NCI-H82 (cell line): ENCODE measurements around the gene RGS11.

Experiments used
- DNase-seq: peaks from one replicate; lab custom pipeline; 2025; lab: John Stamatoyannopoulos, UW

The RGS11 gene

GRCh38 chr16:275786-276232 is at the start of gene RGS11:
TSS of gene RGS11 (minus strand) at chr16:275944. CDS start at chr16:275911, 33 bp downstream.
- DNase-seq, result no peak

GRCh38 chr16:324451-325334 is 48.9 kb upstream of the RGS11 start:
- no peak for DNase-seq

- no peak for DNase-seq
These were observed 48.4 kb upstream of the RGS11 start for GRCh38 chr16:324201-324450.

DNA sequence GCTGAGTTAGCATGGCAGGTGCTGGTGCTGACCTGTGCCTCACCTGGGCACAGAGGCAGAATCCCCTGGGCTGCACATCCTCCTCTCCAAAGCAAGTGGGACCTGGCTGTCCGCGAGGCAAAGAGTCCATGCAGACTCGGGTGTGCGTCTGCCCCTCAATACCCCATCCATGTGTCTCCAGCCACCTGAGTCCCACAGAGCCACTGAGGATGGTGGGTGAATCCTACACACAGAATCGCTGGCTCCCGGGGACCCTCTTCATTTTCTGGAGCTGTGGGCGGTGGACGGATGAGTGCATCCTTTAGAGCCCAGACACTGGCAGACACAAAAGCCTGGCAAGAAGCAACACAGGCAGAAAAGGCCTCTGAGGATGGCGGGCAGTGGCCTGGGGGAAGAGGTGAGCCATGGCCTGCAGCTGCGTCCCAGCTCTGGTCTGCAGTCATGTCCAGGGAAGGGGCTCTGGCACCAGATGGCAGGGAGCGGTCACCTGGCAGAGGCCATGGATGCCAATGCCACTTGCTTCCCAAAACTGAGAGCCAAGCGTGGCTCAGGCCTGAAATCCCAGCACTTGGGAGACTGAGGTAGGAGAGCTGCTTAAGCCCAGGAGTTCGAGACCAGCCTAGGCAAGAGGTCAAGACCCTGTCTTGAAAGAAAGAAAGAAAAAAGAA is 46.9 kb upstream of the RGS11 start:
- DNase-seq, result no peak

DNA sequence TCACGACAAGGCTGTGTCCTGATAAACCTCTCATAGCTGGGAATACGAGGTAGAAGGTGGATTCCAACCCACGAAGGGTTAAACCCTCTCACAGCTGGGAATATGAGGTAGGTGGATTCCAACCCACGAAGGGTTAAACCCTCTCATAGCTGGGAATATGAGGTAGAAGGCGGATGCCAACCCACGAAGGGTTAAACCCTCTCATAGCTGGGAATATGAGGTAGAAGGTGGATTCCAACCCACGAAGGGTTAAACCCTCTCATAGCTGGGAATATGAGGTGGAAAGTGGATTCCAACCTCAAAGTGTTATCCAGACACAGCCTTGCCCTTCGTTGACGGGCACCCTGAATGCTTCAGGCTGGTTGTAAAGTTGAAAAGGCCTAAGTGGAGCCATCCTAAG is 45.8 kb upstream of the RGS11 start:
- no peak for DNase-seq

GRCh38 chr16:320206-320605 is 44.5 kb upstream of the RGS11 start:
- DNase-seq, result no peak

GRCh38 chr16:318628-319027 is 42.9 kb upstream of the RGS11 start:
- DNase-seq, result no peak

DNA sequence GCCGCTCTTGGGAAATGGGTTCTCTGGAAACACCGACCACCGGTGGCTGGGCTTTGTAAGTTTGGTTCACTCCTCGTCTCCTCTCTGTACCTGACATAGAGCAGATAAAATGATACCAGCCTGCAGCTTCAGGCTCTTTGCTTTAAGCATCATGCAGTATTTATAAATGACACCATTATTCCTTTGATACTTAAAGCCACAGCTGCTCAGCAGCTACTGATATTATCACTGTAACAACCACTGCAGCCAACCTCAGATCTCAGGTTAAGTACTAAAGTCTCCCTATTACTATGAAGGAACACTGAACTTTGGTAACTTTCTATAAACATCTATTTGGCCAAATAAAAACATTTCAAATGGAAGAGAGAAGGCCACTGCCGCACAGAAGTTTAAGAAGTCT is 41.8 kb upstream of the RGS11 start:
- no peak for DNase-seq

- no peak for DNase-seq
These were observed 41.2 kb upstream of the RGS11 start for GRCh38 chr16:316741-317464.

DNA sequence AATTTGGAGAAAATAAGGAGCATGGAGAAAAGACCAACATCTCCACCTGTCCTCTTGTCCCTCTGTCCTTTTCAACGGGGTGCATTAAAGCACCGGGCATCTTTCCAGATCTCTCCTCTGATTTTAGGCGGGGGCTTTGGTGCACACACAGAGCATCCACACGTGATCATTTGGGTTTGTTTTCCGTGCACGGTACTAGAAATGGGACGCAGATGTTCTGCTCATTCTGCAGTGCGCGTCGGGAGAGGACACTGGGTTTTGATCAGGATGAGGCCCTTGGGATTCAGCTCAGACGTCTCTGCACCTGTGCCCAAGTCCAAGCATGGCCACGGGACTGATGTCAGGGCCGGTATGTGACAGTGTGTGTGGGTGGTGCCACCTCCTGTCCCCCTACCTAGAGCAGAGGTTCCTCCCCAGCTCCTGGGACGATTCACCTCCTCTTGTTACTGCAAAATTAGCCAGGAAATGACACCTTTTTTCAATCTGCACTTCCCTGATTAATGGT is 39.1 kb upstream of the RGS11 start:
- no peak for DNase-seq

DNA sequence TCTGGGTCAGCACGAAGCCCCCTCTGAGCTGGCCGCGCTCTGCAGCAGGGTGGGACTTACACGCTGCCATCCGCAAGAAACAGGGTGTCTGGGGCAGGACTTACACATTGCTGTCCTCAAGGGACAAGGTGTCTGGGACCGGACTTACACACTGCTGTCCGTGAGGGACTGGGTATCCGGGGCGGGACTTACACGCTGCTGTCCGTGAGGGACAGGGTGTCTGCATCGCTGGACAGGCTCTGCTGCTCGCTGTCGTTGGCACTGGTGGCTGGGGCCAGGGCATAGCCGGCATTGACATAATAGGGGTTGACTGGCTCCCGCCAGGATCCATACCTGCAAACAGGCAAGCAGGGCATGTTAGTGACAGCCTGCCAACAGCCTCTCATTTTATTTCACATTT is 38.6 kb upstream of the RGS11 start:
- no peak for DNase-seq

DNA sequence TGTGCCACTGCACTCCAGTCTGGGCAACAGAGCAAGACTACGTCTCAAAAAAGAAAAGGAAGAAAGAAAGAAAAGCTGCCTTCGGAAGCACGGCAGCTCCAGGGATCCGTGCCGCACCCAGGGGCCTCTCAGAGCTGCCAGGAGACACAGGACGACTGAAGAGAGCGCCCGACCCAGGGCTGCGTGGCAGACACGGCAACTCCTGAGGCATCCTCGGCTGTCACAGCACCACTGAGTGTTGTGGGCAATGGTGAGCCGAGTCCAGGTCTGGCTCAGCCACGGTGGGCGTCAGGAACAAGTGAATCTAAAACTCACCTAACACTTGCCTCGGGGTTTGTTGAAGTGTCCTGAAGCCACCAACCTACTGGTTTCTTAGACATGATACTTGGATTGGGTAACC is 36.0 kb upstream of the RGS11 start:
- DNase-seq, result no peak

- no peak for DNase-seq
These were observed 33.7 kb upstream of the RGS11 start for GRCh38 chr16:309476-309875.

DNA sequence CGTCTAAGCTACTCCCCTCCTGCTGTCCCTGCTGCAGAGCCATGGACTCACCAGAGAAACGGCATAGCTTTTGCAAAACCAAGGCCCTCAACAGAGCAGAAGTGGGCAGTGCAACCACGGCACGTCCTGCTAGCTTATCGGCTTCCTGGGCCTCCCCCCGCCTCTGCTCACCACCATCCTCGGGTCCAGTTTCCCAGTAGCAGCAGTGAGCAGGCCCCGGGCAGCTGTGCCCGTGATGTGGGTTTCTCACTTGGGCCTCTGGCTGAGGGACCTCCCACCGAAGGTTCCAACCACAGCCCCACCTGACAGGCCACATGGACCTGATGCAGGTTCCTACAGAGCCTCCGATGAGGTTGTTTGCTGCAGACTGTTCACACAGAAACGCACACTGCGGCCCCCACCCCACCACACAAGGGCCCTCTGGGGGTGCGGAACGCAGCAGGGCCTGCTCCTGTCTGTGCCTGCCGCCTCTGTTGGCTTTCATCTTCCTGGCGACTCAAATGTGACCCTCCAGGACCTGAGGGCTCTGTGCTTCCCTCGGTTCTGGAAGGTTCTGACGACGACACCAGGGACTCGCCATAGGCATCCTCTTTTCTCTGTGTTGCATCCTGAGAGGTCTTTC is 32.1 kb upstream of the RGS11 start:
- no peak for DNase-seq

DNA sequence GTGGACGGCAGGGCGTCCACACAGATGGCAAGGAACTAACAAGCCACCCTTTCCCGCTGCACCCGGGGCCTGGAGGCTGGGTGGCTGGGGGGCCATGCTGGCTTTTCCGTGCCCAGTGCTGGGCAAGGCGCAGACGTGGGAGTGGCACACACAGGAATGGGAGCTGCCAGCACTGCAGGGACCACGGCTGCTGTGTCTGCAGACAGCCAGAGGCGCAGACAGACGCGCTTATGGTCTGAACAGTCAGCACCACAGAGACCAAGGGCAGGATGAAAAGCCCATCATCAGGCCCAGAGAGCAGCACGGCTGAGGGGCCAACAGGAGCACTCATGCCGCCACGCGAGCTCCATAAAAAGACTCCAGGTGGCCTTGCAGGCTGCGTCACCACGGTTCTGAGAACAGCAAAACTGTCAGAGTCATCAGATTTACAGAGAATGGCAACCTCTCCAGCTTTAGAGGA is 31.2 kb upstream of the RGS11 start:
- no peak for DNase-seq

DNA sequence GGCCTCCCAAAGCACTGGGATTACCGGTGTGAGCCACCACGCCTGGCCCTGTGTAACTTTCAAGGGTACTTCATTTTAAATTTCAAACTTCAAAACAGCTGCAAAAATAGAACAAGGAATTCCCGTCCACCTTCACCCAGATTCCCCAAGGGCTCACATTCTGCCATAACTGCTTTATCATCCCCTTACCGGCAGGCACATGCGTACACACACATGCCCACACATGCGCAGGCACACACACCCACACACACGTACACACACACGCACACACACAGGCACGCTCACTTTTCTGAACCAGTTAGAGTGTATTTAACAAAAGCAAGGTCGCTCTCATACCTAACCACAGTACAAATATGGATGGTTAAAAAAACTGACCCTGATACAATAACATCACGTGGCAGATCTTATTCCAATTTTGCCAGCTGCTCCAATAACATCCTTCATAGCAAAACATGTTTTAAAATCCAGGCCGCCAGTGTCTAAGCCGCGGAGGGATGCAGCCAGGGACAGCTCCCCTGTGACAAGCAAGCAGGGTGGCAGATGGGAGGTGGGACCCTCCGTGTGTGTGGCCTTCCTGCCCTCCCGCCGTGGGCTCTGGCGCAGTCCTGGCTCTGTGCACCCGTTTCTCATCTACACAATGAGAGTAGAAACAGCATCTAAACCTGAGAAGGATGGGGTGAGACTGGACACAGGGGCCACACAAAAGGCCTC is 30.3 kb upstream of the RGS11 start:
- no peak for DNase-seq

GRCh38 chr16:303760-304505 is 28.2 kb upstream of the RGS11 start:
- no peak for DNase-seq

DNA sequence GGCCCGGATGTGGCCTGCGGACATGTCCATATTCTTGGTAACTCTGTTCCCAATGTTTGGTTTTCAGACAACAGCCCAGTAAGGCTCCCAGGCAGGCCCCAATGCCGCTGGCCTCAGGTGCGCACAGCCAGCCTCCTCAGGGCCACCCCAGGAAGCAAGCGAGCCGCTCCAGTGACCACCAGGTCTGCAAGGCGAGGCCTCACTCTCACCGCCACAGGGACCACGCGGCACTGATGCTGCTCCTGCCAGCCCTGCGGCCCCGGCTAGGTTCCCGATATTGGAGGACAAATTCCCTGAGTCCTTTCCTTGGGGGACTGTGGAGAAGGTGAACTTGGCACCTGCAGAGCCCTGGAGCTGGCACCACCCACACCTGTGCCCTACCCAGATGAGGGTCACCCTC is 26.2 kb upstream of the RGS11 start:
- no peak for DNase-seq

DNA sequence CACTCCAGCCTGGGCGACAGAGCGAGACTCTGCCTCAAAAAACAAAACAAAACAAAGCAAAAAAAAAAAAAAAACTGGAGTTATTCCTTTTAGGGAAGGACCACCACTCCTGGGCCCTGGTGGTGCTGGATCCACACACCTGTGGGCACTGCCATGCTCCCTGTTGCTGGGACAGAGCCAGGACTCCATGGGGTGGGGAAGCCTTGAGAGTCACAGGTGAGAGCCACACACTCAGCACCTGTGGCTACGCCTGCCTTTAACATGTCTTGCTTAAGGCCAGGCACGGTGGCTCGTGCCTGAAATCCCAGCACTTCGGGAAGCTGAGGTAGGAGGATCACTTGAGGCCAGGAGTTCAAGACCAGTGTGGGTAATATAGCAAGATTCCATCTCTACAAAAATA is 25.5 kb upstream of the RGS11 start:
- DNase-seq, result no peak

GRCh38 chr16:297832-298231 is 22.1 kb upstream of the RGS11 start:
- DNase-seq, result no peak
